ENCODE results near the gene HEPN1.

DNA sequence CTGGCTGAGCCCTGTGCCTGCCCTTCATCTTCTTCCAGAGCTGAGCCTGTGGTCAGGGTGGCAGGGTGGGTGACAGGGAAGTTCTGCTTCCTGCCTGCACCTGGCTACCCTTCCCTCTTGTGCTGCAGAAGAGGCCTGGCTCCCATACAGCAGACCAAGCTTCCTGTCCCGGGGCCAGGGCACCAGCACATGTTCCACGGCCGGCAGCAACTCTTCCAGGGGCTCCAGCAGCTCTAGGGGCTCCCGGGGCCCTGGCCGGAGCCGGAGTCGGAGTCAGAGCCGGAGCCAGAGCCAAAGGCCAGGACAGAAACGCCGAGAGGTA lies 38.8 kb upstream of the HEPN1 start:
- TF ChIP-seq, protein P1, sequence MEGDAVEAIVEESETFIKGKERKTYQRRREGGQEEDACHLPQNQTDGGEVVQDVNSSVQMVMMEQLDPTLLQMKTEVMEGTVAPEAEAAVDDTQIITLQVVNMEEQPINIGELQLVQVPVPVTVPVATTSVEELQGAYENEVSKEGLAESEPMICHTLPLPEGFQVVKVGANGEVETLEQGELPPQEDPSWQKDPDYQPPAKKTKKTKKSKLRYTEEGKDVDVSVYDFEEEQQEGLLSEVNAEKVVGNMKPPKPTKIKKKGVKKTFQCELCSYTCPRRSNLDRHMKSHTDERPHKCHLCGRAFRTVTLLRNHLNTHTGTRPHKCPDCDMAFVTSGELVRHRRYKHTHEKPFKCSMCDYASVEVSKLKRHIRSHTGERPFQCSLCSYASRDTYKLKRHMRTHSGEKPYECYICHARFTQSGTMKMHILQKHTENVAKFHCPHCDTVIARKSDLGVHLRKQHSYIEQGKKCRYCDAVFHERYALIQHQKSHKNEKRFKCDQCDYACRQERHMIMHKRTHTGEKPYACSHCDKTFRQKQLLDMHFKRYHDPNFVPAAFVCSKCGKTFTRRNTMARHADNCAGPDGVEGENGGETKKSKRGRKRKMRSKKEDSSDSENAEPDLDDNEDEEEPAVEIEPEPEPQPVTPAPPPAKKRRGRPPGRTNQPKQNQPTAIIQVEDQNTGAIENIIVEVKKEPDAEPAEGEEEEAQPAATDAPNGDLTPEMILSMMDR (IDR thresholded peaks at IDR 0.05 in 8 of 11, conservative IDR thresholded peaks at IDR 0.05 in 3 of 11): no peak
- no peak for TF ChIP-seq POLR2A (IDR thresholded peaks at IDR 0.05)
